Measurements from ENCODE around the gene DVL1.

DVL1 gene

GRCh38 chr1:1307261-1307922 is 41.8 kb downstream of the DVL1 start:
- DNase-seq (ENCODE audit: low read depth, low spot score), result no peak
- peak overlapping the region; percentile 81 for H3K4me3 ChIP-seq (ENCODE audit: low read length)

- H3K4me3 ChIP-seq (ENCODE audit: low read length), result peak overlapping the region; percentile 81
- DNase-seq (ENCODE audit: low read depth, low spot score), result no peak
Measured at GRCh38 chr1:1306661-1307260, 42.5 kb downstream of the DVL1 start.

- H3K4me3 ChIP-seq (ENCODE audit: low read length), result peak overlapping the region; percentile 81
- no peak for DNase-seq (ENCODE audit: low read depth, low spot score)
Measured at GRCh38 chr1:1306070-1306660, 43.1 kb downstream of the DVL1 start.

GRCh38 chr1:1305300-1306069 is 43.7 kb downstream of the DVL1 start:
- peak; percentile 62 for DNase-seq (ENCODE audit: low read depth, low spot score)
- H3K4me3 ChIP-seq (ENCODE audit: low read length), result peak overlapping the region; percentile 81

GRCh38 chr1:1304331-1305299 is 44.6 kb downstream of the DVL1 start:
- DNase-seq (ENCODE audit: low read depth, low spot score), result no peak
- peak overlapping the region; percentile 81 for H3K4me3 ChIP-seq (ENCODE audit: low read length)

- no peak for DNase-seq (ENCODE audit: low read depth, low spot score)
- no peak overlapping the region for H3K4me3 ChIP-seq (ENCODE audit: low read length)
Measured at GRCh38 chr1:1303736-1304135, 45.5 kb downstream of the DVL1 start.

- no peak overlapping the region for H3K4me3 ChIP-seq (ENCODE audit: low read length)
- DNase-seq (ENCODE audit: low read depth, low spot score), result no peak
Measured at GRCh38 chr1:1302951-1303509, 46.2 kb downstream of the DVL1 start.

- DNase-seq (ENCODE audit: low read depth, low spot score), result no peak
- no peak overlapping the region for H3K4me3 ChIP-seq (ENCODE audit: low read length)
Measured at GRCh38 chr1:1302006-1302430, 47.2 kb downstream of the DVL1 start.

GRCh38 chr1:1300352-1300739 is 48.9 kb downstream of the DVL1 start:
- H3K4me3 ChIP-seq (ENCODE audit: low read length), result no peak overlapping the region
- no peak for DNase-seq (ENCODE audit: low read depth, low spot score)

- DNase-seq (ENCODE audit: low read depth, low spot score), result no peak
Measured at GRCh38 chr1:1299686-1300351, 49.4 kb downstream of the DVL1 start.

GRCh38 chr1:1298861-1299685 is 50.1 kb downstream of the DVL1 start:
- no peak for DNase-seq (ENCODE audit: low read depth, low spot score)
- H3K4me3 ChIP-seq (ENCODE audit: low read length), result no peak overlapping the region

More at GRCh38 chr1:1299686-1300351, 49.4 kb downstream of the DVL1 start:
- no peak overlapping the region for H3K4me3 ChIP-seq (ENCODE audit: low read length)

GRCh38 chr1:1297802-1298424 is 51.3 kb downstream of the DVL1 start:
- H3K4me3 ChIP-seq (ENCODE audit: low read length), result no peak overlapping the region
- no peak for DNase-seq (ENCODE audit: low read depth, low spot score)

GRCh38 chr1:1296070-1297061 is 52.9 kb downstream of the DVL1 start:
- H3K4me3 ChIP-seq (ENCODE audit: low read length), result no peak overlapping the region
- DNase-seq (ENCODE audit: low read depth, low spot score), result no peak

- no peak for DNase-seq (ENCODE audit: low read depth, low spot score)
- no peak overlapping the region for H3K4me3 ChIP-seq (ENCODE audit: low read length)
Measured at GRCh38 chr1:1295154-1295923, 53.9 kb downstream of the DVL1 start.

All from Jurkat, Clone E6-1 (cell line).